HG03575 (cell line): Measurements from ENCODE around the gene HRAS.

Experiments used
- ATAC-seq: cut with Tn5 transposase; IDR thresholded peaks from one replicate; pipeline ENCODE4 v1.9.1; 2021; ENCODE audit not compliant: unreplicated experiment, insufficient number of reproducible peaks, low FRiP score; ENCODE audit errors: extremely low read depth

HRAS gene

GRCh38 chr11:537622-538430, 2.5 kb upstream of the HRAS start:
- no peak for ATAC-seq

GRCh38 chr11:536841-537621, 1.7 kb upstream of the HRAS start, which contains the start of gene LRRC56:
LRRC56 (plus strand) TSS chr11:537527; CDS start chr11:540685, 3,158 bp downstream.
- ATAC-seq: peak; percentile 41

- no peak for ATAC-seq
These were observed 212 bp downstream of the HRAS start for GRCh38 chr11:535210-535518.

- ATAC-seq: no peak
These were observed 773 bp downstream of the HRAS start for GRCh38 chr11:534396-535209.

- no peak for ATAC-seq
These were observed 1.6 kb downstream of the HRAS start for GRCh38 chr11:533586-534395.

- ATAC-seq: no peak
These were observed 2.3 kb downstream of the HRAS start for GRCh38 chr11:532986-533585.

- ATAC-seq: no peak
These were observed 2.8 kb downstream of the HRAS start for GRCh38 chr11:532527-532985.

GRCh38 chr11:531919-532526, 3.4 kb downstream of the HRAS start:
- no peak for ATAC-seq

- ATAC-seq: no peak
These were observed 4.2 kb downstream of the HRAS start for GRCh38 chr11:530960-531831.

- no peak for ATAC-seq
These were observed 5.5 kb downstream of the HRAS start for GRCh38 chr11:529728-530411.

GRCh38 chr11:528815-529727, 6.3 kb downstream of the HRAS start:
- no peak for ATAC-seq

GRCh38 chr11:528166-528814, 7.1 kb downstream of the HRAS start:
- ATAC-seq: no peak

GRCh38 chr11:526192-526591, 9.2 kb downstream of the HRAS start:
- ATAC-seq: no peak

GRCh38 chr11:521177-521688, 14.1 kb downstream of the HRAS start:
- ATAC-seq: no peak
